Lower leg skin (tissue), 4 donors: ENCODE measurements around the gene PPP1R13B. TPM values are rescaled to one million over a fixed set of nuclear protein-coding genes. Genes with fewer than 3 reads are reported as not detected.

Experiments used
- DNase-seq, 2 donors: peaks; one replicate each; pipeline ENCODE4 v3.0.0-alpha.2; 2019; ENCODE audit warnings: low spot score in 2 of 2
- H3K4me3 ChIP-seq: fragments of 200-600 bp; sonication (generic); 2 replicates; pipeline ENCODE4 v1.5.1; 2017; ENCODE audit warnings: mild to moderate bottlenecking, low read depth; ENCODE audit not compliant: poor library complexity, severe bottlenecking
- POLR2A ChIP-seq, 2 donors: fragments of 450-650 bp; IDR thresholded peaks; one replicate each; pipeline ENCODE4 v1.6.1; 2016 to 2017; ENCODE audit warnings: antibody characterized with exemption in 2 of 2, mild to moderate bottlenecking in 1 of 2, moderate library complexity in 1 of 2
- WGBS, 2 donors: methylation state at CpG; one replicate each; pipeline ENCODE4 v1.1.5; 2018; 5-methylcytosine and 5-hydroxymethylcytosine counted together
- intact Hi-C: fragments of 100-400 bp; cut with DNase I; formaldehyde crosslinking; loops from one replicate; pipeline ENCODE4 v1.15.0; 2023; ENCODE audit warnings: low total_unique reads
- total RNA-seq, 4 donors: library from RNA; depleted of rRNA; stranded (reverse); fragments of >200 nt; gene quantifications; one replicate each; pipeline ENCODE4 v1.1.0, GENCODE V29; 2016
- TF ChIP-seq, protein P1 (sequence below), 3 donors: fragments of 450-650 bp; IDR thresholded peaks; one replicate each; pipeline ENCODE4 v1.5.1; 2016; ENCODE audit warnings: antibody characterized with exemption in 3 of 3, mild to moderate bottlenecking in 3 of 3, moderate library complexity in 2 of 3

The PPP1R13B gene
- total RNA-seq, 4 donors from 2014 or later: 28.9 to 55.8 (median 41.5) TPM

DNA sequence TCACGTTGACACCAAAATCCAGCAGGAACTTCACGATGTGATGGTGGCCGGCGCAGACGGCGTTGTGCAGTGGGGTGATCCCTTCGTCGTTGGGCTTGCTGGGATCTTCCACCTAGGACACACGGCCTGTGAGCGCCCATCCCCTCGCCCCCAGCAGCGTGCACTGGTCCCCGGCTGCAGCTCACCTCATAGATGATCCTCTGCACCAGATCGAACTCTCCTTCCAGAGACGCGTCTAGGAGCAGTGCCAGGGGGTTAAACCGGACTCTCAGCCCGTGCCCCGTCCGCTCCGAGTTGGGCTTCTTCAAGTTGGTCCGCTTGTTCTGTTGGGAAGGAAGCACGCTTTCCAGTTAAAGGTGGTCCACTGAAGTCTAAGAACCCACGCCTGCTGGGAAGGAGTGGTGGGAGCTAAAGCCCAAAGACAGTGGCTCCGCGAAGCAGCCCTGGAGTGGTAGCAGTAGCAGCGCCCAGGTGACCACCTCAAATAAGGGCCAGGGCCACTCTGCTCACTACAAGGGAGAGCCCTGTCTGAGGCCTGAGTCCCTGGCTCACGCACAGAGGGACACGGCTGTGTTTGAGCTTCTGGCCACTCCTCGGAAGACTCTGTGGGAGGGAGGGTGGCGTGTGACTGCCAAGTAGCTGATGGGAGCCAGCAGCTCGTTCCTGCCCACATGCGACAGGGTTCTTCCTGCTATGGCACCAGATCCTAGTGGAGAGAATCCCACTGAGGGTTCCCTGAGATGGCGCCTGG lies 108.5 kb downstream of the PPP1R13B start:
- peak in 1 of 2 donors; percentile 83 for DNase-seq
- TF ChIP-seq, protein P1, sequence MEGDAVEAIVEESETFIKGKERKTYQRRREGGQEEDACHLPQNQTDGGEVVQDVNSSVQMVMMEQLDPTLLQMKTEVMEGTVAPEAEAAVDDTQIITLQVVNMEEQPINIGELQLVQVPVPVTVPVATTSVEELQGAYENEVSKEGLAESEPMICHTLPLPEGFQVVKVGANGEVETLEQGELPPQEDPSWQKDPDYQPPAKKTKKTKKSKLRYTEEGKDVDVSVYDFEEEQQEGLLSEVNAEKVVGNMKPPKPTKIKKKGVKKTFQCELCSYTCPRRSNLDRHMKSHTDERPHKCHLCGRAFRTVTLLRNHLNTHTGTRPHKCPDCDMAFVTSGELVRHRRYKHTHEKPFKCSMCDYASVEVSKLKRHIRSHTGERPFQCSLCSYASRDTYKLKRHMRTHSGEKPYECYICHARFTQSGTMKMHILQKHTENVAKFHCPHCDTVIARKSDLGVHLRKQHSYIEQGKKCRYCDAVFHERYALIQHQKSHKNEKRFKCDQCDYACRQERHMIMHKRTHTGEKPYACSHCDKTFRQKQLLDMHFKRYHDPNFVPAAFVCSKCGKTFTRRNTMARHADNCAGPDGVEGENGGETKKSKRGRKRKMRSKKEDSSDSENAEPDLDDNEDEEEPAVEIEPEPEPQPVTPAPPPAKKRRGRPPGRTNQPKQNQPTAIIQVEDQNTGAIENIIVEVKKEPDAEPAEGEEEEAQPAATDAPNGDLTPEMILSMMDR (IDR thresholded peaks at IDR 0.05): no peak
- TF ChIP-seq POLR2A (IDR thresholded peaks at IDR 0.05): no peak
- intact Hi-C loops: no loop called here
- WGBS, 2 donors: 83 to 84% methylated on average over 34 of the region's 34 CpGs
- no peak overlapping the region for H3K4me3 ChIP-seq

- WGBS, 2 donors: 78 to 84% methylated on average over 10 of the region's 10 CpGs
- intact Hi-C loops: no loop called here
- no peak for DNase-seq
Measured at GRCh38 chr14:103738166-103738565, 109.2 kb downstream of the PPP1R13B start.

GRCh38 chr14:103737432-103738045 lies 109.8 kb downstream of the PPP1R13B start:
- 91 to 92% methylated on average over 16 of the region's 16 CpGs for WGBS, 2 donors
- no peak overlapping the region for H3K4me3 ChIP-seq
- TF ChIP-seq POLR2A (IDR thresholded peaks at IDR 0.05): no peak
- TF ChIP-seq, protein P1 (IDR thresholded peaks at IDR 0.05): no peak
- intact Hi-C loops: no loop called here
- DNase-seq: no peak

More at GRCh38 chr14:103738166-103738565, 109.2 kb downstream of the PPP1R13B start:
- H3K4me3 ChIP-seq: no peak overlapping the region
- no peak for TF ChIP-seq POLR2A (IDR thresholded peaks at IDR 0.05)
- TF ChIP-seq, protein P1 (IDR thresholded peaks at IDR 0.05): no peak

GRCh38 chr14:103736546-103737431 lies 110.6 kb downstream of the PPP1R13B start:
- WGBS, 2 donors: 69 to 80% methylated on average over 10 of the region's 10 CpGs
- no peak for DNase-seq
- intact Hi-C loops: no loop called here

GRCh38 chr14:103735815-103736545 lies 111.4 kb downstream of the PPP1R13B start:
- TF ChIP-seq, protein P1 (IDR thresholded peaks at IDR 0.05): no peak
- no peak for TF ChIP-seq POLR2A (IDR thresholded peaks at IDR 0.05)
- H3K4me3 ChIP-seq: no peak overlapping the region
- DNase-seq: no peak
- WGBS, 2 donors: 80 to 83% methylated on average over 22 of the region's 22 CpGs
- intact Hi-C loops: no loop called here

More at GRCh38 chr14:103736546-103737431, 110.6 kb downstream of the PPP1R13B start:
- no peak overlapping the region for H3K4me3 ChIP-seq
- TF ChIP-seq, protein P1 (IDR thresholded peaks at IDR 0.05): no peak
- no peak for TF ChIP-seq POLR2A (IDR thresholded peaks at IDR 0.05)
